Posterior vena cava (tissue), 2 donors: ENCODE data around the gene CRIP1. TPM values are rescaled to one million over a fixed set of nuclear protein-coding genes. Genes with fewer than 3 reads are reported as not detected.
A peak's percentile ranks its signal among the peaks of the same experiment; 100 is the strongest.

ENCODE experiments used
- DNase-seq: peaks from one replicate; pipeline ENCODE4 v3.0.0-alpha.2; 2020; ENCODE audit warnings: low spot score
- intact Hi-C, 2 donors: fragments of 100-400 bp; cut with DNase I; formaldehyde crosslinking; loops; one replicate each; pipeline versions ENCODE4 v1.14.1 to v1.14.2; 2022 to 2023
- total RNA-seq, 2 donors: library from RNA; stranded (reverse); fragmentation: NEBNext Ultra II Directional; extraction: Animal tissue kit (Norgen Biotek cat#: 25700); gene quantifications; one replicate each; pipeline ENCODE4 v1.2.1, GENCODE V29; 2021
- donor health status: DM: yes; HTN: yes; CAD: no.
- donor health status: DM: yes; HTN: yes; CAD: no.

CRIP1 gene
- total RNA-seq, 2 donors from 2014 or later: 122 to 285 TPM

GRCh38 chr14:105466531-105467248 is 20.0 kb upstream of the CRIP1 start:
- no peak for DNase-seq
- intact Hi-C loops: no loop called here

- DNase-seq: no peak
- intact Hi-C loops: no loop called here
These were observed 19.3 kb upstream of the CRIP1 start for GRCh38 chr14:105467249-105467941.

GRCh38 chr14:105467942-105468471 is 18.7 kb upstream of the CRIP1 start:
- intact Hi-C loops: no loop called here
- DNase-seq: no peak

- intact Hi-C loops: no loop called here
- no peak for DNase-seq
These were observed 18.0 kb upstream of the CRIP1 start for GRCh38 chr14:105468621-105469241.

GRCh38 chr14:105469456-105470349 is 17.0 kb upstream of the CRIP1 start:
- DNase-seq: no peak
- intact Hi-C loops: loop anchor here in 1 of 2 donors (10.0 kb wide), 1 partner anchor 385 kb away; no protein-coding TSS in a partner anchor

GRCh38 chr14:105470350-105471296 is 16.1 kb upstream of the CRIP1 start:
- DNase-seq: no peak
- intact Hi-C loops: loop anchor here in 1 of 2 donors (10.0 kb wide), 1 partner anchor 386 kb away; no protein-coding TSS in a partner anchor

DNA sequence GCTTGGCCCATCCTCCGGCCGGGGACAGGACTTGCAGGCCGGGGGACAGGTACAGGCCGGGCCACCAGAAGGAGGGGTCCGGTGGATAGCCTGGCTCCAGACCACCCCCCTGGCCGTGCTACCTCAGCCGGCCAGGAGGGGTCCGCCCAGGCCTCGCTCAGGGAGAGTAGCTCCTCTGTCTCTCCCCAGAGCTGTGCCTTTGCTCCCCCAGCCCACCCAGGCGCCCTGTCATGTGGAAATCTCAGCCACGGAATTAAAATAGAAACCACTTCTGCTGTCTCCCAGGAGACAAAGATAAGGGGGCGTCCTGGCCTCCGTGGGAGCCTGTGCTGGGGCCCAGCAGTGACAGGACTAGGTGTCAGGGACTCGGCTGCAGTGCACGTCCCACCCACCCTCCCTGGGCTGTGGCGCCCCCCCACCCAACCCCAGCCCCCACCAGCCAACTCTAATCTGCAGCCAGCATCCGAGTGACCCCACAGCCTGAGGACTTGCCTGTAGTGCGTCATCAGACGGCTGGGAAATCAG is 15.3 kb upstream of the CRIP1 start:
- intact Hi-C loops: loop anchor here in 1 of 2 donors (10.0 kb wide), 1 partner anchor 387 kb away; no protein-coding TSS in a partner anchor
- DNase-seq: no peak

GRCh38 chr14:105471823-105472485 is 14.7 kb upstream of the CRIP1 start:
- intact Hi-C loops: loop anchor here in 1 of 2 donors (10.0 kb wide), 1 partner anchor 387 kb away; no protein-coding TSS in a partner anchor
- DNase-seq: no peak

GRCh38 chr14:105472486-105472991 is 14.1 kb upstream of the CRIP1 start:
- intact Hi-C loops: loop anchor here in 1 of 2 donors (10.0 kb wide), 1 partner anchor 388 kb away; no protein-coding TSS in a partner anchor
- no peak for DNase-seq

GRCh38 chr14:105473033-105473676 is 13.5 kb upstream of the CRIP1 start:
- intact Hi-C loops: loop anchor here in 1 of 2 donors (10.0 kb wide), 1 partner anchor 388 kb away; no protein-coding TSS in a partner anchor
- no peak for DNase-seq

- intact Hi-C loops: loop anchor here in 1 of 2 donors (10.0 kb wide), 1 partner anchor 389 kb away; no protein-coding TSS in a partner anchor
- DNase-seq: peak; percentile 97
These were observed 12.8 kb upstream of the CRIP1 start for GRCh38 chr14:105473677-105474482.

- DNase-seq: no peak
- intact Hi-C loops: loop anchor here (5.0 to 10.0 kb wide), 2 partner anchors 102 to 390 kb away; no protein-coding TSS in a partner anchor
These were observed 12.0 kb upstream of the CRIP1 start, which contains the start of gene CRIP2 for GRCh38 chr14:105474483-105475268. TSS of gene CRIP2 (plus strand) at chr14:105474821. CDS start at chr14:105474863, 42 bp downstream.

- intact Hi-C loops: loop anchor here (5.0 to 10.0 kb wide), 2 partner anchors 103 to 391 kb away; no protein-coding TSS in a partner anchor
- peak; percentile 89 for DNase-seq
These were observed 11.2 kb upstream of the CRIP1 start for GRCh38 chr14:105475269-105476096.
